Keratinocyte (primary cell): ENCODE results near the gene ZNF610. TPM values are rescaled to one million over a fixed set of nuclear protein-coding genes. Genes with fewer than 3 reads are reported as not detected.

Experiments
- DNase-seq: peaks from one replicate; pipeline ENCODE4 v3.0.0-alpha.2; 2011; ENCODE audit warnings: low read depth, missing footprints, low spot score
- FAIRE-seq: peaks from 2 replicates; lab custom pipeline; 2011; peaks lifted over from hg19 to GRCh38; lab: Jason Lieb, UNC
- H2AFZ ChIP-seq: 2 replicates; pipeline ENCODE4 v1.6.0; 2012; ENCODE audit warnings: low read length, control low read depth, inconsistent platforms; ENCODE audit not compliant: control insufficient read depth
- H3K27ac ChIP-seq: 2 replicates; pipeline ENCODE4 v1.5.1; 2011; ENCODE audit warnings: low read length; ENCODE audit not compliant: control insufficient read depth, insufficient read depth
- H3K27me3 ChIP-seq: 3 replicates; pipeline ENCODE4 v1.6.0; 2011; ENCODE audit warnings: low read length; ENCODE audit not compliant: control insufficient read depth, insufficient read depth; ENCODE audit errors: extremely low read depth
- H3K36me3 ChIP-seq, 2 experiments: 2 replicates in 1 of 2; 3 replicates in 1 of 2; pipeline ENCODE4 v1.5.1; 2011; ENCODE audit warnings: low read length in 2 of 2, mild to moderate bottlenecking in 1 of 2; ENCODE audit not compliant: control insufficient read depth in 2 of 2, insufficient read depth in 2 of 2; ENCODE audit errors: extremely low read depth in 1 of 2
- H3K4me1 ChIP-seq: 3 replicates; pipeline ENCODE4 v1.5.1; 2011; ENCODE audit warnings: low read length; ENCODE audit not compliant: control insufficient read depth, insufficient read depth; ENCODE audit errors: extremely low read depth
- H3K4me2 ChIP-seq: 3 replicates; pipeline ENCODE4 v1.6.0; 2011; ENCODE audit warnings: low read depth, low read length; ENCODE audit not compliant: control insufficient read depth, insufficient read depth; ENCODE audit errors: extremely low read depth
- H3K4me3 ChIP-seq, 3 experiments: fragments of 200-600 bp in 1 of 3; sonication (generic) in 1 of 3; 2 replicates in 2 of 3; 3 replicates in 1 of 3; pipeline ENCODE4 v1.5.1; 2011 to 2016; ENCODE audit warnings: low read length in 3 of 3, mild to moderate bottlenecking in 3 of 3, control low read depth in 2 of 3, inconsistent platforms in 1 of 3, low read depth in 1 of 3, mixed read lengths in 1 of 3, mixed run types in 1 of 3, moderate library complexity in 1 of 3; ENCODE audit not compliant: control insufficient read depth in 2 of 3, insufficient read depth in 2 of 3; ENCODE audit errors: extremely low read depth in 1 of 3
- H3K79me2 ChIP-seq: 2 replicates; pipeline ENCODE4 v1.6.0; 2012; ENCODE audit warnings: low read length; ENCODE audit not compliant: control insufficient read depth, insufficient read depth
- H3K9ac ChIP-seq: 3 replicates; pipeline ENCODE4 v1.6.0; 2011; ENCODE audit warnings: low read length; ENCODE audit not compliant: control insufficient read depth, insufficient read depth; ENCODE audit errors: extremely low read depth
- H3K9me1 ChIP-seq: 3 replicates; pipeline ENCODE4 v1.6.0; 2011; ENCODE audit warnings: low read length; ENCODE audit not compliant: control insufficient read depth, insufficient read depth; ENCODE audit errors: extremely low read depth
- H3K9me3 ChIP-seq: 2 replicates; pipeline ENCODE4 v1.5.1; 2012; ENCODE audit warnings: low read depth, low read length; ENCODE audit not compliant: control insufficient read depth
- H4K20me1 ChIP-seq: 3 replicates; pipeline ENCODE4 v1.6.0; 2011; ENCODE audit warnings: low read length; ENCODE audit not compliant: control insufficient read depth, insufficient read depth; ENCODE audit errors: extremely low read depth
- CTCF ChIP-seq, 3 experiments: IDR thresholded peaks in 1 of 3; conservative IDR thresholded peaks in 1 of 3; optimal IDR thresholded peaks in 1 of 3; 2 replicates in 2 of 3; 3 replicates in 1 of 3; pipeline versions ENCODE3 to v1.5.1; 2011; ENCODE audit warnings: low read length in 3 of 3, mild to moderate bottlenecking in 3 of 3, moderate library complexity in 2 of 3, control low read depth in 1 of 3, inconsistent platforms in 1 of 3; ENCODE audit not compliant: insufficient read depth in 2 of 3; ENCODE audit errors: extremely low read depth in 1 of 3
- EZH2 ChIP-seq: IDR thresholded peaks from one replicate; pipeline ENCODE4 v1.6.1; 2012; ENCODE audit warnings: inconsistent platforms, mild to moderate bottlenecking, low read length, moderate library complexity
- dilution Hi-C: fragments of 300-500 bp; cut with MboI; formaldehyde crosslinking; loops from one replicate; pipeline ENCODE4 v1.7.0; 2020; ENCODE audit warnings: low sequenced_read_pairs; ENCODE audit not compliant: extremely low pct_ligation_motif_present
- polyA plus RNA-seq, 5 experiments: library from polyadenylated mRNA; depleted of rRNA in 3 of 5; stranded (reverse) in 3 of 5; stranded (forward) in 1 of 5; unstranded in 1 of 5; fragments of >200 nt; gene quantifications; 1 replicate in 1 of 5; 2 replicates in 3 of 5; 3 replicates in 1 of 5; pipeline versions ENCODE4 v1.2.1 to v1.2.3, GENCODE V29; 2011 to 2012; ENCODE audit warnings: missing spikeins in 2 of 5, low read depth in 1 of 5, low replicate concordance in 1 of 5

Gene ZNF610
- polyA plus RNA-seq, 1 donor (not counting 4 experiments of a cell fraction or from before 2014, with no cell fraction given), result 1.8 TPM

DNA sequence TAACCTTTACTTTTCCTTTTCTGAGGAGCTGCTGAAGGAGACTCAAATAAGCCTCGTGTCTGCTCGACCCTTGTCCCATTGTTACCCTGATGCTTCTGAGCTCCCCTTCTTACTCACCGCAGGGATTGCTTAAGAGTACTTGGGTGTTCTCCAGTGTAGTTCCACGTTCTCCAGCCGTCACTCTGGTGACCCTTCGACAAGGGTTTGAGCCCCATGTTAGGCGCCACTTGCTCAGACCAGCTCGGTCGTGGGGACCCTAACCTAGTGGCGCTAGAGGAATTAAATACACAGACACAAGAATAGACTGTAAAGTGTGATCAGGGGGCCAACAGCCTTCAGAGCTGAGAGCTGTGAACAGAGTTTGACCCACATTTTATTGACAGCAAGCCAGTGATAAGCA lies 28.8 kb upstream of the ZNF610 start:
- Histone ChIP-seq H3K27ac (no peak overlapping the region), H4K20me1 (no peaks in the 10 kb centered on the region), H3K9me3 (peaks cover 20% of the 10 kb centered on the region), H3K4me2 (no peak overlapping the region), H2AFZ (no peak overlapping the region), H3K9ac (no peak overlapping the region), H3K4me3 (no peak overlapping the region), H3K79me2 (no peaks in the 10 kb centered on the region), H3K36me3 (peaks cover 12 to 15% of the 10 kb centered on the region in 2 experiments), H3K4me1 (no peaks in the 10 kb centered on the region), H3K27me3 (no peaks in the 10 kb centered on the region), H3K9me1 (no peaks in the 10 kb centered on the region)
- FAIRE-seq (no peak), DNase-seq (no peak)
- dilution Hi-C loops, result no loop called here
- TF ChIP-seq CTCF (optimal IDR thresholded peaks at IDR 0.05 in 1 of 3, IDR thresholded peaks at IDR 0.05 in 1 of 3, conservative IDR thresholded peaks at IDR 0.05 in 1 of 3; ENCODE audit: extremely low read depth in 1 of 3, insufficient read depth in 2 of 3, low read length in 3 of 3) (no peak), EZH2 (no peak)

DNA sequence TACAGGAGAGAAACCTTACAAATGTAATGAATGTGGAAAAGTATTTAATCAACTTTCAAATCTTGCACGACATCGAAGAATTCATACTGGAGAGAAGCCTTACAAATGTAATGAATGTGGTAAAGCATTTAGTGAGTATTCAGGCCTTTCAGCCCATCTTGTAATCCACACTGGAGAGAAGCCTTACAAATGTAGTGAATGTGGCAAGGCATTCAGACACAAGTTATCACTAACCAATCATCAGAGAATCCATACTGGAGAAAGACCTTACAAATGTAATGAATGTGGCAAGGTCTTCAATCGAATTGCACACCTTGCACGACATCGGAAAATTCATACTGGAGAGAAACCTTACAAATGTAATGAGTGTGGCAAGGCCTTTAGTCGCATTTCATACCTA lies 13.6 kb upstream of the ZNF610 start:
- no peak for TF ChIP-seq CTCF (optimal IDR thresholded peaks at IDR 0.05 in 1 of 3, IDR thresholded peaks at IDR 0.05 in 1 of 3, conservative IDR thresholded peaks at IDR 0.05 in 1 of 3; ENCODE audit: extremely low read depth in 1 of 3, insufficient read depth in 2 of 3, low read length in 3 of 3)
- TF ChIP-seq EZH2, result no peak
- no peaks in the 10 kb centered on the region for H4K20me1 ChIP-seq
- H3K4me2 ChIP-seq, result no peak overlapping the region
- no peak for FAIRE-seq
- dilution Hi-C loops, result no loop called here
- H2AFZ ChIP-seq, result no peak overlapping the region
- H3K4me3 ChIP-seq, result no peak overlapping the region
- H3K9me3 ChIP-seq, result peaks cover 34% of the 10 kb centered on the region
- no peaks in the 10 kb centered on the region for H3K79me2 ChIP-seq
- peaks cover 15 to 24% of the 10 kb centered on the region in 2 experiments for H3K36me3 ChIP-seq
- no peak for DNase-seq
- no peaks in the 10 kb centered on the region for H3K9me1 ChIP-seq
- no peaks in the 10 kb centered on the region for H3K4me1 ChIP-seq
- H3K27me3 ChIP-seq, result no peaks in the 10 kb centered on the region
- H3K9ac ChIP-seq, result no peak overlapping the region
- H3K27ac ChIP-seq, result no peak overlapping the region
